B cell (primary cell): ENCODE results near the gene NECAB2. TPM values are rescaled to one million over a fixed set of nuclear protein-coding genes. Genes with fewer than 3 reads are reported as not detected.

Experiments used
- ATAC-seq: fragments of 200-7000 bp; cut with Tn5 transposase; one replicate; pipeline ENCODE4 v1.10.0; 2021; ENCODE audit warnings: low read depth, mild to moderate bottlenecking, moderate number of reproducible peaks, moderate library complexity
- CTCF ChIA-PET: fragments of 350-600 bp; sonication (Branson Sonifier 250); formaldehyde crosslinking; loops from one replicate; lab custom pipeline; 2021; ENCODE audit warnings: antibody characterized with exemption, inconsistent platforms; lab: Charles Lee
- POLR2A ChIA-PET: fragments of 350-600 bp; sonication (Branson Sonifier 250); formaldehyde crosslinking; loops from one replicate; lab custom pipeline; 2021; ENCODE audit warnings: antibody characterized with exemption; lab: Charles Lee
- DNase-seq: peaks from one replicate; pipeline ENCODE4 v3.0.0; 2013
- H2AFZ ChIP-seq: 2 replicates; pipeline ENCODE4 v1.6.1; 2012; ENCODE audit warnings: mild to moderate bottlenecking, low read depth, low read length; ENCODE audit not compliant: insufficient read depth, poor library complexity, severe bottlenecking
- H3K27ac ChIP-seq, 2 donors: 1 replicate in 1 of 2; 2 replicates in 1 of 2; pipeline ENCODE4 v1.5.1; 2012 to 2013; ENCODE audit warnings: low read length in 2 of 2, mild to moderate bottlenecking in 2 of 2, moderate library complexity in 1 of 2
- H3K27me3 ChIP-seq, 4 experiments: fragments of 200-600 bp in 1 of 4; sonication (generic) in 1 of 4; replicated peaks in 1 of 4; 1 replicate in 2 of 4; 2 replicates in 2 of 4; pipeline versions ENCODE4 v1.6.1 to v1.7.0; 2013 to 2016; ENCODE audit warnings: low read length in 3 of 4, mild to moderate bottlenecking in 2 of 4, mixed read lengths in 1 of 4, moderate library complexity in 1 of 4; ENCODE audit not compliant: insufficient read depth in 4 of 4, control insufficient read depth in 3 of 4; ENCODE audit errors: control extremely low read depth in 1 of 4
- H3K36me3 ChIP-seq, 2 experiments: replicated peaks in 1 of 2; 1 replicate in 1 of 2; 2 replicates in 1 of 2; pipeline versions ENCODE4 v1.6.1 to v1.7.1; 2013; ENCODE audit warnings: low read length in 1 of 2; ENCODE audit not compliant: insufficient read depth in 2 of 2, control insufficient read depth in 1 of 2; ENCODE audit errors: control extremely low read depth in 1 of 2, extremely low read depth in 1 of 2
- H3K4me1 ChIP-seq, 2 donors: fragments of 200-600 bp in 1 of 2; sonication (generic) in 1 of 2; 1 replicate in 1 of 2; 2 replicates in 1 of 2; pipeline versions ENCODE4 v1.5.1 to v1.6.1; 2013 to 2017; ENCODE audit warnings: low read length in 2 of 2; ENCODE audit not compliant: control insufficient read depth in 2 of 2, insufficient read depth in 2 of 2
- H3K4me2 ChIP-seq: replicated peaks from 2 replicates; pipeline ENCODE3; 2012; ENCODE audit warnings: mild to moderate bottlenecking, low read depth, low read length; ENCODE audit not compliant: poor library complexity, severe bottlenecking
- H3K4me3 ChIP-seq, 5 experiments: fragments of 200-600 bp in 1 of 5; sonication (generic) in 1 of 5; 1 replicate in 3 of 5; 2 replicates in 2 of 5; pipeline versions ENCODE4 v1.5.1 to v1.7.0; 2011 to 2016; ENCODE audit warnings: low read length in 4 of 5, mild to moderate bottlenecking in 4 of 5, low read depth in 2 of 5, control low read depth in 1 of 5, moderate library complexity in 1 of 5; ENCODE audit not compliant: insufficient read depth in 1 of 5; ENCODE audit errors: control extremely low read depth in 1 of 5, extremely low read depth in 1 of 5
- H3K79me2 ChIP-seq: fragments of 200-600 bp; sonication (generic); one replicate; pipeline ENCODE4 v1.6.0; 2016; ENCODE audit warnings: low read length; ENCODE audit not compliant: control insufficient read depth, insufficient read depth
- H3K9ac ChIP-seq: fragments of 200-600 bp; sonication (generic); 2 replicates; pipeline ENCODE4 v1.6.1; 2017; ENCODE audit warnings: mild to moderate bottlenecking, low read length, moderate library complexity
- H3K9me3 ChIP-seq, 3 donors: one replicate each; pipeline versions ENCODE4 v1.6.1 to v1.7.1; 2013; ENCODE audit warnings: low read length in 2 of 3; ENCODE audit not compliant: control insufficient read depth in 2 of 3, insufficient read depth in 1 of 3; ENCODE audit errors: control extremely low read depth in 1 of 3
- H4K20me1 ChIP-seq: 2 replicates; pipeline ENCODE4 v1.6.0; 2012; ENCODE audit warnings: mild to moderate bottlenecking, low read length; ENCODE audit not compliant: insufficient read depth, control insufficient read depth, poor library complexity, severe bottlenecking
- H3K27ac Mint-ChIP-seq: one replicate; pipeline ENCODE4 v1.8.0; 2021; ENCODE audit warnings: mixed read lengths
- H3K27me3 Mint-ChIP-seq: one replicate; pipeline ENCODE4 v1.8.0; 2021; ENCODE audit warnings: mixed read lengths
- H3K4me1 Mint-ChIP-seq: one replicate; pipeline ENCODE4 v1.8.0; 2021; ENCODE audit warnings: mixed read lengths
- H3K4me3 Mint-ChIP-seq: one replicate; pipeline ENCODE4 v1.8.0; 2021; ENCODE audit warnings: mixed read lengths
- H3K9me3 Mint-ChIP-seq: one replicate; pipeline ENCODE4 v1.8.0; 2022; ENCODE audit warnings: mixed read lengths; ENCODE audit not compliant: insufficient read depth
- CTCF ChIP-seq: fragments of 200-600 bp; IDR thresholded peaks from one replicate; pipeline ENCODE4 v1.8.0; 2022; ENCODE audit warnings: antibody characterized with exemption, mild to moderate bottlenecking
- EZH2 ChIP-seq: IDR thresholded peaks from 2 replicates; pipeline ENCODE4 v1.6.1; 2012; ENCODE audit warnings: borderline replicate concordance, low read depth, mild to moderate bottlenecking, moderate library complexity, low read length; ENCODE audit not compliant: insufficient read depth, poor library complexity, severe bottlenecking
- WGBS: methylation state at CpG from one replicate; pipeline ENCODE4 v1.1.5; 2013; ENCODE audit warnings: missing lambda C conversion rate; ENCODE audit not compliant: insufficient coverage; 5-methylcytosine and 5-hydroxymethylcytosine counted together
- intact Hi-C: fragments of 100-400 bp; cut with micrococcal nuclease; formaldehyde crosslinking; loops from one replicate; pipeline ENCODE4 v1.10.0; 2022
- polyA plus RNA-seq: library from polyadenylated mRNA; depleted of rRNA; stranded (reverse); fragments of >200 nt; gene quantifications from 2 replicates; pipeline ENCODE4 v1.2.3, GENCODE V29; 2012
- total RNA-seq, 2 donors: library from RNA; stranded (reverse); fragments of 120-200 nt in 1 of 2; gene quantifications; 1 replicate in 1 of 2; 2 replicates in 1 of 2; pipeline versions ENCODE4 v1.2.3 to v1.2.4, GENCODE V29; 2013 to 2022

NECAB2 gene
- total and polyA plus RNA-seq, 2 donors (not counting 1 experiment from before 2014, with no cell fraction given), result not detected

- H3K27ac Mint-ChIP-seq, result no peak overlapping the region
- peaks cover 3% of the 10 kb centered on the region for H3K9me3 Mint-ChIP-seq
- 81% methylated on average over 17 of the region's 17 CpGs for WGBS
Observed at GRCh38 chr16:84031556-84031955, 63.5 kb downstream of the NECAB2 start.

More at GRCh38 chr16:84031556-84031955, 63.5 kb downstream of the NECAB2 start:
- Histone ChIP-seq H3K9ac (no peak overlapping the region), H3K27me3 (peaks cover 0 to 9% (median 3%) of the 10 kb centered on the region in 4 experiments), H4K20me1 (no peaks in the 10 kb centered on the region), H3K4me1 (peaks cover 0 to 4% of the 10 kb centered on the region in 2 donors), H2AFZ (no peak overlapping the region), H3K9me3 (peaks cover 0 to 7% (median 0%) of the 10 kb centered on the region in 3 donors), H3K4me3 (no peak overlapping the region), H3K27ac (no peak overlapping the region), H3K4me2 (no peak overlapping the region), H3K36me3 (no peaks in the 10 kb centered on the region), H3K79me2 (no peaks in the 10 kb centered on the region)
- H3K27me3 Mint-ChIP-seq, result peaks cover 36% of the 10 kb centered on the region
- ATAC-seq (no peak), DNase-seq (no peak)
- H3K4me1 Mint-ChIP-seq, result peaks cover 7% of the 10 kb centered on the region
- CTCF ChIA-PET, result no interaction called here
- intact Hi-C loops, result no loop called here
- no peak overlapping the region for H3K4me3 Mint-ChIP-seq
- TF ChIP-seq CTCF (no peak), EZH2 (no peak)
- POLR2A ChIA-PET, result no interaction called here
